Measurements from ENCODE around the gene SLC15A3. TPM values are rescaled to one million over a fixed set of nuclear protein-coding genes. Genes with fewer than 3 reads are reported as not detected.

SLC15A3 gene
- total and polyA plus RNA-seq, 4 donors: 9.0 to 20.9 (median 16.3) TPM

- H3K4me1 ChIP-seq (ENCODE audit: control insufficient read depth in 4 of 4, insufficient read depth in 4 of 4, low read length in 3 of 4): peaks cover 0 to 19% (median 9%) of the 10 kb centered on the region in 4 donors
- peaks cover 8 to 32% (median 18%) of the 10 kb centered on the region in 4 donors for H3K36me3 ChIP-seq (ENCODE audit: control insufficient read depth in 4 of 4, insufficient read depth in 3 of 4, low read depth in 1 of 4, low read length in 3 of 4)
- no peak for DNase-seq (ENCODE audit: low spot score)
- H3K4me3 ChIP-seq (ENCODE audit: low read depth in 1 of 3, low read length in 3 of 3): no peak overlapping the region
- H3K27me3 ChIP-seq (ENCODE audit: control insufficient read depth in 4 of 4, insufficient read depth in 4 of 4, low read length in 3 of 4): no peaks in the 10 kb centered on the region
- TF ChIP-seq RXRA (IDR thresholded peaks at IDR 0.05) (no peak), HNF4A (conservative IDR thresholded peaks at IDR 0.05) (no peak), TAF1 (conservative IDR thresholded peaks at IDR 0.05) (no peak)
- 77% methylated on average over 2 of the region's 2 CpGs for WGBS
- no peak overlapping the region for H3K27ac ChIP-seq (ENCODE audit: low read depth in 1 of 2, low read length in 2 of 2)
- H3K9me3 ChIP-seq (ENCODE audit: control insufficient read depth in 4 of 4, low read length in 3 of 4): no peaks in the 10 kb centered on the region
- H3K9ac ChIP-seq (ENCODE audit: low read depth in 1 of 2, low read length in 2 of 2): no peak overlapping the region
Measured at GRCh38 chr11:60918939-60919265, 33.1 kb downstream of the SLC15A3 start.

GRCh38 chr11:60918251-60918938, 33.6 kb downstream of the SLC15A3 start:
- Histone ChIP-seq H3K9me3 (ENCODE audit: control insufficient read depth in 4 of 4, low read length in 3 of 4) (no peaks in the 10 kb centered on the region), H3K9ac (ENCODE audit: low read depth in 1 of 2, low read length in 2 of 2) (no peak overlapping the region), H3K27me3 (ENCODE audit: control insufficient read depth in 4 of 4, insufficient read depth in 4 of 4, low read length in 3 of 4) (no peaks in the 10 kb centered on the region), H3K4me3 (ENCODE audit: low read depth in 1 of 3, low read length in 3 of 3) (no peak overlapping the region), H3K36me3 (ENCODE audit: control insufficient read depth in 4 of 4, insufficient read depth in 3 of 4, low read depth in 1 of 4, low read length in 3 of 4) (peaks cover 8 to 32% (median 18%) of the 10 kb centered on the region in 4 donors), H3K4me1 (ENCODE audit: control insufficient read depth in 4 of 4, insufficient read depth in 4 of 4, low read length in 3 of 4) (peaks cover under 1 to 20% (median 8%) of the 10 kb centered on the region in 4 donors), H3K27ac (ENCODE audit: low read depth in 1 of 2, low read length in 2 of 2) (no peak overlapping the region)
- WGBS: 87% methylated on average over 4 of the region's 4 CpGs
- DNase-seq (ENCODE audit: low spot score): no peak
- TF ChIP-seq JUND (IDR thresholded peaks at IDR 0.05): no peak

- H3K36me3 ChIP-seq (ENCODE audit: control insufficient read depth in 4 of 4, insufficient read depth in 3 of 4, low read depth in 1 of 4, low read length in 3 of 4): peaks cover 8 to 25% (median 17%) of the 10 kb centered on the region in 4 donors
- TF ChIP-seq REST (IDR thresholded peaks at IDR 0.05) (no peak), MAX (IDR thresholded peaks at IDR 0.05) (no peak), EGR1 (IDR thresholded peaks at IDR 0.05; ENCODE audit: low read depth in 2 of 2) (no peak), FOXA1 (IDR thresholded peaks at IDR 0.05) (no peak), RAD21 (IDR thresholded peaks at IDR 0.05) (no peak), TAF1 (conservative IDR thresholded peaks at IDR 0.05) (no peak), FOXA2 (IDR thresholded peaks at IDR 0.05) (no peak), ATF3 (IDR thresholded peaks at IDR 0.05) (no peak), NR2F2 (IDR thresholded peaks at IDR 0.05) (no peak), RXRA (IDR thresholded peaks at IDR 0.05) (no peak), HNF4G (IDR thresholded peaks at IDR 0.05) (no peak), HNF4A (conservative IDR thresholded peaks at IDR 0.05) (no peak)
- DNase-seq (ENCODE audit: low spot score): no peak
- H3K27ac ChIP-seq (ENCODE audit: low read depth in 1 of 2, low read length in 2 of 2): no peak overlapping the region
- no peak overlapping the region for H3K4me3 ChIP-seq (ENCODE audit: low read depth in 1 of 3, low read length in 3 of 3)
- no peaks in the 10 kb centered on the region for H3K9me3 ChIP-seq (ENCODE audit: control insufficient read depth in 4 of 4, low read length in 3 of 4)
- no peak overlapping the region for H3K9ac ChIP-seq (ENCODE audit: low read depth in 1 of 2, low read length in 2 of 2)
- H3K27me3 ChIP-seq (ENCODE audit: control insufficient read depth in 4 of 4, insufficient read depth in 4 of 4, low read length in 3 of 4): no peaks in the 10 kb centered on the region
- H3K4me1 ChIP-seq (ENCODE audit: control insufficient read depth in 4 of 4, insufficient read depth in 4 of 4, low read length in 3 of 4): peaks cover 6 to 23% (median 12%) of the 10 kb centered on the region in 4 donors
- WGBS: 97% methylated on average over 1 of the region's 1 CpG
Measured at GRCh38 chr11:60917267-60917666, 34.7 kb downstream of the SLC15A3 start.
